GM18502 (cell line): Measurements from ENCODE around the gene UBE2V1.
"Not testable (repeated sequence)": the region's sequence is repeated elsewhere in the genome, so short reads cannot be mapped to it uniquely, and the experiment has no call there.

Experiments used
- ATAC-seq: cut with Tn5 transposase; IDR thresholded peaks from one replicate; pipeline ENCODE4 v1.9.1; 2021; ENCODE audit warnings: mild to moderate bottlenecking; ENCODE audit not compliant: unreplicated experiment, poor library complexity

The UBE2V1 gene

DNA sequence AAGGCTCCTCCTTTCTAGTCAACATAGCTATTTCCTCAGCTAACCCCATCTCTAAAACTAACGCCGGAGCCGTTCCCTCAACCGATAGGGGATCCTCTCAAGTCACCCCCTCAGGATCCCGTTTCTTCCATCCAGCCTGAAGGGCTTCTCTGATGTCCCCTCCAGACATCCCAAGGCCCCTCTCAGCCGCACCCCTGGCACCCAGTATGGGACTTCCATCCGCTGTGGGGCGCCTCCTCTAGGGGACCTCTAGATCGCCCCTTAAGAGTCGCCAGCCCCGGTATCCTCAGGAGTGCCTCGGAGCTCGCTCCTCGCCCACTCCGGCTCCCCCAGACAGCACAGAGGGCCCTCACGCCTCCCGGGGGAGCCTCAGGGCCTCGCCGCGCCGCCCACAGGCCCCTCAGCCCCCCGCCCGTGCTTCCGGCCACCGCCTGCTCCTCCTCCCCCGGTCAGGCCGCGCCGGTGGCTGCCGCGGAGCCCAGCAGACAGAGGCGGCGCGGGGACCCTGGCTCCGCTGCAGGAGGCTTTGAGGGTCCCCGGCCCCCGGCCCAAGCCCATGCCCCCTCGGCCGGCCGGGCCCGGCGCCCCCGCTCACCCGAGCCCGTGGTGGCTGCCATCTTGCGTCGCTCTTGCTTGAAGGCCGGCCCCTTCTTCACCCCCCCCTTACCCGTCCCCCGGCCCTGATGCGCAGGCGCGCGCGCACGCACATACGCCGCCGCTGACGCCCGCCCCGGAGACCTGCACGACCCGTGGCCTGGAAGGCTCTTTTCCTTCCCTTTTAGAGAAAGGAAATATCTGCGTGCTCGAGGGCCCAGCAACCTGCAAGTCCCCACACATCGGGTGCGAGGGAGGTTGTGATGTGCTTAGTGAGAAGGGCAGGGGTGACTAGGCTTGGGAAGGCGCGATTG lies at the start of gene UBE2V1:
Gene UBE2V1 (minus strand): TSS at position 639 of the 908 bp plus-strand sequence. CDS start 22 bp downstream, at position 617.
- peak; percentile 45 for ATAC-seq

DNA sequence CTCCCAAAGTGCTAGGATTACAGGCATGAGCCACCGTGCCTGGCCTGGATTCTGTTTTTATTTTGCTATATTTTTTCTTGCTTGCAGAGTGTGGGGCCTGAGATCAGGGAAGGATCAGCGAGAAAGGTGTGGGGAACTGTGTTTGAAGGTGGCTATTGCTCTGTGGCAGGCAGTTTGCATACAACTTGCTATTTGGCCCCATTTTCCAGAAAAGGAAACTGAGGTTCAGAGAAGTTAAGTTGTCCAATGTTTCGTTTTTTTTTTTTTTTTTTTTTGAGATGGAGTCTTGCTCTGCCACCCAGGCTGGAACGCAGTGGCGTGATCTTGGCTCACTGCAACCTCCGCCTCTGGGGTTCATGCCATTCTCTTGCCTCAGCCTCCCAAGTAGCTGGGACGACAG lies 48.5 kb upstream of the UBE2V1 start:
- not testable (repeated sequence) for ATAC-seq

- peak; percentile 95 for ATAC-seq
Observed at GRCh38 chr20:50153500-50154377, 40.8 kb upstream of the UBE2V1 start, which contains the start of gene PEDS1. Gene PEDS1, minus strand, starts transcription at chr20:50153723. Its CDS starts 86 bp downstream, at chr20:50153637.

GRCh38 chr20:50153153-50153499 lies 40.2 kb upstream of the UBE2V1 start:
- peak; percentile 6 for ATAC-seq

DNA sequence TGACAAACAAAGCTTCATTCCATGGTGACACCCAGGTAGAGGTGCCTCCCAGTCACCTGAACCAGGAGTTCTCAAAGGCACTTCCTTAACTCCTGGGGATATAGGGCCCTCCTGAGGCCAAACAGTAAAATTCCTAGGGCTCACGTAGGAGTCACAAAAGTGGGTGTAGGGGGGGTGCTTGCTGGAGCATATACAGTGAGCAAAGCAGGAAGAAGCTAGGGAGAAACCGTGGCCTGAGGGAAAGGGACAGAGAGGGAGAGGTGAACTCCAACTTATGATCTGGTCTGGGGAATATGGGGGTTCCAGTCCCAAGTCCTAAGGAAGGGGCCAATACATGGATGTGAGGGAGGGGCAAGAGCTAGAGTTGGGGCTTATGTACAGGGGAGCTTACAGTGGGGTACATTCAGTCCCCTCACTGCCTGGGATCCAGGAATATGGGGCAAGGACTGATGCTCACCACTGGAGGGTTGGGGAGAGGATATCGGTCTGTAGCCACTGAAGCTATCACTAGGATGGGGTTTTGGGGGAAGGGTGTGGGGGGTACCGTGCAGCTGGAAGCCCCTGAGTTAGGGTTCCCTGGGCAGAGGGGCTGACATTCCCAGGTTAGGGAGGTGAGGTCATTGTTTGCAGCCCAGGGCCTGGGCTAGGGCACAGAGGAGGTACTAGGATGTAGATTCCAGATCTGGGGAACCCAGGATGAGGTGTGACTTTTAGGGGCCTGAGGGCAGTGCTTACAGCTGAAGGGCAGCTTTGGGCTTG lies 39.6 kb upstream of the UBE2V1 start:
- no peak for ATAC-seq

GRCh38 chr20:50151034-50151743 lies 38.2 kb upstream of the UBE2V1 start:
- no peak for ATAC-seq

DNA sequence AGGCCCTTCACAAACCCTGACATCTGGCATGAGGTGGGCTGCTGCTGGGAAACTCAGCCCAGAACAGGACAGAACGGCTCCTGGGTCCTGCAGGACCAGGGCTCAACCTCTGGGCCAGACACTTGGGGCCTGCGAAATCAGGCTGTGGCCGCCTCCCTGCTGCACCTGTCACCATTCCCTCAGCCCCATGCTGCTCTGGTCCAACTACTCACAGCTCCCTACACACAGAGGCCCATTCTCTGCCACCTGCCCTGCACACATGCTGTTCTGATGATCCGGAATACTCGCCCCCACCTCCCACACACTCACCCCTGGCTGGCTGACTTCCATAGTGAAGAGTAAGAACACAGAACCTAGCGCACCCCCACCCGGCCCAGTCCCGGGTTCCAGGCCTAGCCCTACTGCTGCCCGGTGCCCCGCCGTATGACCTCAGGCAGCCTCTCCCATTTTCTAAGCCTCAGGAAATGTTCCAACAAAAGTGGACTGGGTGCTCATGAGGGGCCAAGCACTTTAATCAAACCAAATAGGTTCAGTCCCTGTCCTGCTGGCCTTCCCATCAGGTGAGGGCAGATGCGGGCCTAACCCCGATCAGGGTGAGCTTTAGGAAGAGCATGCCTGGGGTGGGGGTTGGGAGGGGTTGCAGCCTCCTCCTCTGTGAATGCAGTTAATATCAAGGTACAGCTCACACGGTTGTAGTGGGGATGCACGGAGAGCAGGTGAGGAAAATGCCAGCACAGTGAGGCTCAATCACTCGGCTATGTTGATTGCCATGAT lies 36.7 kb upstream of the UBE2V1 start:
- no peak for ATAC-seq

- no peak for ATAC-seq
Observed at GRCh38 chr20:50146732-50147662, 34.0 kb upstream of the UBE2V1 start.

- ATAC-seq = no peak
Observed at GRCh38 chr20:50146214-50146613, 33.3 kb upstream of the UBE2V1 start.

DNA sequence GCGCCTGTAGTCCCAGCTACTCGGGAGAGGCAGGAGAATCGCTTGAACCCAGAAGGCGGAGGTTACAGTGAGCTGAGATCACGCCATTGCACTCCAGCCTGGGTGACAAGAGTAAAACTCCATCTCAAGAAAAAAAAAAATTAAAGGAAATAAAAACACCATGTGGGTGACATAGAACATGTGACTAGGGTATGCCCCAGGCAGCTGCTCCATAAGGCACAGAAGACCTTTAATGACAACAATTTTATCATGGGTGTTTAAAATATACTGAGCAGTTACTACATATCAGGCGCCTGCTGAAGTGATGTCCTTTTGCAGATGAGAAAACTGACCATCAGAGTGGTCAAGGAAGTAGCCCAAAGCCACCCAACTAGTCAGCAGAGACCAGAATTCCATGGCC lies 32.6 kb upstream of the UBE2V1 start:
- ATAC-seq = no peak

- ATAC-seq = no peak
Observed at GRCh38 chr20:50144362-50144761, 31.4 kb upstream of the UBE2V1 start.

GRCh38 chr20:50142812-50143211 lies 29.9 kb upstream of the UBE2V1 start:
- no peak for ATAC-seq

GRCh38 chr20:50141811-50142561 lies 29.0 kb upstream of the UBE2V1 start:
- no peak for ATAC-seq

- no peak for ATAC-seq
Observed at GRCh38 chr20:50141018-50141675, 28.2 kb upstream of the UBE2V1 start.

DNA sequence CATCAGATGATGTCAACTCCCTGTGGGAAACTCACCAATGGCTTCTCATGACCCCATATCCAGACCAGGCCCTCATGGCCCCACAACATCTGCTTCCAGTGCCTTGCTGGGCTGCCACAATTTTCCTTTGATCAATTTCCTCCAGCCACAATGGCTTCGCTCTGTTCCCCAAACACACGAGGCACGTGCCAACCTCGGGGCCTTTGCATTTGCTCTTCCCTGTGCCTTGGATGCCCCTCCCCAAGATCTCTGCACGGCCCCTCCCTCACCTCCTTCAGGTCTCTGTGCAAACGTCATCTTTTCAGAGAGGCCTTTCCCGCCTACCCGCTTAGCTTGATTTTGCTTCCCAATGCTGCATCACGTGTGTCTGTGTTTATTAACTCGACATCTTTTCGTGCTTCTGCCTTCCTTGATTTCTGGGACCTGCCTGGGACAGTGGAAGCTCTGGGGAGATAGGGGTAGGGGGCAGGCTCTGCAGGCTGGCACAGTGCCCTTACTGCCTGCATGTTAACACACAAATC lies 27.4 kb upstream of the UBE2V1 start:
- no peak for ATAC-seq
